A549 (cell line): ENCODE data around the gene CMTR1. TPM values are rescaled to one million over a fixed set of nuclear protein-coding genes. Genes with fewer than 3 reads are reported as not detected.

Experiments
- ATAC-seq, 2 experiments: fragments of 200-7000 bp in 1 of 2; fragments of >200 bp in 1 of 2; cut with Nextera tagmentation in 1 of 2; cut with Tn5 transposase in 1 of 2; 3 replicates each; pipeline versions ENCODE4 v1.8.0 to v1.9.1; 2018 to 2020; ENCODE audit warnings: mild to moderate bottlenecking in 1 of 2, moderate library complexity in 1 of 2
- CTCF ChIA-PET: fragments of 300-600 bp; sonication (Branson Sonifier 250); formaldehyde crosslinking; extraction: SDS; loops from one replicate; lab custom pipeline; 2021; ENCODE audit warnings: antibody characterized with exemption, inconsistent platforms; lab: Yijun Ruan, JAX
- POLR2A ChIA-PET: fragments of 350-600 bp; formaldehyde crosslinking; extraction: SDS; loops from one replicate; lab custom pipeline; 2021; ENCODE audit warnings: antibody characterized with exemption, inconsistent platforms; lab: Yijun Ruan, JAX
- DNase-seq, 2 experiments: peaks; one replicate each; pipeline versions ENCODE4 v3.0.0 to v3.0.0-alpha.2; 2011 to 2016; ENCODE audit warnings: low read depth in 1 of 2, low spot score in 1 of 2
- FAIRE-seq: peaks from 2 replicates; lab custom pipeline; 2011; peaks lifted over from hg19 to GRCh38; lab: Jason Lieb, UNC
- H3K27ac ChIP-seq, 2 experiments: fragments of >200 bp; sonication (Bioruptor Twin); formaldehyde crosslinking; 3 replicates each; pipeline ENCODE4 v1.5.1; 2016 to 2017
- H3K4me1 ChIP-seq: fragments of >200 bp; sonication (Bioruptor Twin); formaldehyde crosslinking; 3 replicates; pipeline ENCODE4 v1.6.1; 2016
- H3K4me2 ChIP-seq: fragments of >200 bp; sonication (Bioruptor Twin); formaldehyde crosslinking; 3 replicates; pipeline ENCODE4 v1.6.1; 2016
- H3K4me3 ChIP-seq: fragments of >200 bp; sonication (Bioruptor Twin); formaldehyde crosslinking; 3 replicates; pipeline ENCODE4 v1.5.1; 2016
- H3K9me3 ChIP-seq: fragments of >200 bp; sonication (Bioruptor Twin); formaldehyde crosslinking; 3 replicates; pipeline ENCODE4 v1.6.1; 2016
- CHD4 ChIP-seq: fragments of 200-600 bp; sonication (generic); IDR thresholded peaks from 2 replicates; pipeline ENCODE4 v1.6.1; 2016; ENCODE audit warnings: antibody characterized with exemption, mild to moderate bottlenecking, borderline replicate concordance
- EHF ChIP-seq: fragments of 250-450 bp; sonication (Bioruptor Pico); IDR thresholded peaks from 2 replicates; pipeline ENCODE4 v1.5.0; 2020; ENCODE audit warnings: mild to moderate bottlenecking
- ESRRA ChIP-seq: fragments of 150-350 bp; IDR thresholded peaks from 2 replicates; pipeline ENCODE4 v1.6.1; 2014; ENCODE audit warnings: mild to moderate bottlenecking, low read length, borderline replicate concordance
- FOSL2 ChIP-seq, 2 experiments: fragments of 450-650 bp in 1 of 2; fragments of >200 bp in 1 of 2; sonication (Bioruptor Twin) in 1 of 2; formaldehyde crosslinking; IDR thresholded peaks; 2 replicates each; pipeline versions ENCODE4 v1.5.0 to v1.6.1; 2016 to 2020; ENCODE audit warnings: mild to moderate bottlenecking in 1 of 2, moderate library complexity in 1 of 2
- HDAC2 ChIP-seq: fragments of 200-600 bp; sonication (generic); IDR thresholded peaks from 2 replicates; pipeline ENCODE4 v1.6.1; 2016
- HEYL ChIP-seq: fragments of 250-450 bp; sonication (Bioruptor Pico); IDR thresholded peaks from 2 replicates; pipeline ENCODE4 v1.8.0; 2021; ENCODE audit warnings: mild to moderate bottlenecking, moderate library complexity
- KDM1A ChIP-seq: fragments of 200-600 bp; sonication (generic); IDR thresholded peaks from 2 replicates; pipeline ENCODE4 v1.6.1; 2016; ENCODE audit warnings: low read depth, mild to moderate bottlenecking
- KDM5A ChIP-seq: fragments of 200-600 bp; sonication (generic); IDR thresholded peaks from 2 replicates; pipeline ENCODE4 v1.6.1; 2016; ENCODE audit warnings: antibody characterized with exemption, mild to moderate bottlenecking
- MAZ ChIP-seq: fragments of 150-350 bp; IDR thresholded peaks from 2 replicates; pipeline ENCODE4 v1.6.1; 2014; ENCODE audit warnings: antibody characterized with exemption, low read depth, low read length, borderline replicate concordance
- MYC ChIP-seq: IDR thresholded peaks from 2 replicates; pipeline ENCODE4 v1.6.1; 2012; ENCODE audit warnings: mild to moderate bottlenecking, inconsistent platforms, low read length, improper control_type of control experiment, borderline replicate concordance
- PHF8 ChIP-seq: fragments of 200-600 bp; sonication (generic); IDR thresholded peaks from 2 replicates; pipeline ENCODE4 v1.6.1; 2016; ENCODE audit warnings: low read depth, mild to moderate bottlenecking, antibody characterized with exemption, moderate library complexity, borderline replicate concordance
- RAD21 ChIP-seq, 2 experiments: fragments of >200 bp in 1 of 2; sonication (Bioruptor Twin) in 1 of 2; formaldehyde crosslinking in 1 of 2; IDR thresholded peaks in 1 of 2; conservative IDR thresholded peaks in 1 of 2; 2 replicates in 1 of 2; 3 replicates in 1 of 2; pipeline ENCODE4 v1.6.1; 2012 to 2018; ENCODE audit warnings: inconsistent platforms in 1 of 2
- TP53 ChIP-seq: fragments of 250-450 bp; sonication (Bioruptor Pico); IDR thresholded peaks from 2 replicates; pipeline ENCODE4 v1.5.0; 2021; ENCODE audit warnings: mild to moderate bottlenecking, moderate library complexity
- WGBS: methylation state at CpG from one replicate; pipeline ENCODE4 v1.1.6; 2017; ENCODE audit errors: missing lambda C conversion rate; 5-methylcytosine and 5-hydroxymethylcytosine counted together
- polyA plus RNA-seq, 4 experiments: library from polyadenylated mRNA; depleted of rRNA in 3 of 4; stranded (reverse); fragments of >200 nt; fragmentation: RNase III in 1 of 4; extraction: RNeasy Plus Mini Kit Qiagen cat#74134 plus additional on column Dnase treatment in 1 of 4; gene quantifications; 2 replicates in 3 of 4; 3 replicates in 1 of 4; pipeline ENCODE4 v1.2.3, GENCODE V29; 2011 to 2017
- TF ChIP-seq, protein P1 (sequence below): fragments of 200-600 bp; sonication (generic); IDR thresholded peaks from 2 replicates; pipeline ENCODE4 v1.6.1; 2016; ENCODE audit warnings: antibody characterized with exemption, mild to moderate bottlenecking, moderate library complexity
- TF ChIP-seq, protein P2 (sequence below): fragments of 250-450 bp; sonication (Bioruptor Pico); IDR thresholded peaks from 2 replicates; pipeline ENCODE4 v1.5.0; 2021; ENCODE audit warnings: mild to moderate bottlenecking, moderate library complexity, borderline replicate concordance
- TF ChIP-seq, protein P3 (sequence below): fragments of 150-350 bp; IDR thresholded peaks from 2 replicates; pipeline ENCODE4 v1.6.1; 2014; ENCODE audit warnings: low read depth, mild to moderate bottlenecking, low read length
- TF ChIP-seq, protein P4 (sequence below): IDR thresholded peaks from 2 replicates; pipeline ENCODE4 v1.6.1; 2012
- TF ChIP-seq, protein P5 (sequence below): IDR thresholded peaks from 2 replicates; pipeline ENCODE4 v1.6.1; 2012; ENCODE audit warnings: low read depth, borderline replicate concordance
- TF ChIP-seq, protein P6 (sequence below): fragments of >200 bp; sonication (Bioruptor Twin); formaldehyde crosslinking; IDR thresholded peaks from 3 replicates; pipeline ENCODE4 v1.6.1; 2016

CMTR1 gene
- polyA plus RNA-seq, 2 of the 4 experiments (the other 2 are of a cell fraction) = 17.0 to 17.8 TPM

DNA sequence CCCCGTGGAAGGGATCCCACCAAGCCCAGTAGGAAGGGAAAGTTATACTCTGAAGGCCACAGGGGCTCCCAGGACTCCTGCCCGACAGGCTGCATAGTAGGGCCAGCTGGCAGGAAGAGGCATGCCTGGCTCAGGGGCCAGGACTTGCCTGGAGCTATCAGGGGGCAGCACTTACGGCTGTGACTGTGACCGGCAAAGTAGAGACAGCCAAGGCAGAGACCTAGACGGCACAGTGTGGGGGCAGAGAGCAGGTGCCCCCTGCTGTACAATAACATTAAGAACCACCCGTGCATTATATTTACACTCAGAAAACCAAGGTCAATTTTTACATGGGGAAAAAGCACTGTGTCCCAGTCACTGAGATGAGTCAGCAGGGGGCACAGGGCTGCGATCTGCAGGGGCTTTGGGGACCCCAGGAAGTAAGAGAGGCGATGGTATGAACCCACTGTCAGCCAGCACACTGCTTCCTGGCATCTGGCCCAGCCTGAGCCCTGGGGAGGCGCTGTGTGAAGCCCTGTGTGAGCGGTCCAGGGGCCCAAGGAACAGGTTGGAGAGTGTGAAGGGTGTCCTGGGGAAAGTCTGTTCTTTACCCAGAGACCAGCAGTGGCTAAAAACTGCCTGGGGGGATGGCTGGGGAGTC, 56.8 kb downstream of the CMTR1 start:
- CTCF ChIA-PET = no interaction called here
- H3K4me2 ChIP-seq = no peak overlapping the region
- no peak overlapping the region for H3K27ac ChIP-seq
- H3K4me3 ChIP-seq = no peak overlapping the region
- no peak for FAIRE-seq
- ATAC-seq = peak in 1 of 2 experiments; percentile 28; a peak in 3 of 6 replicates
- POLR2A ChIA-PET = no interaction called here
- no peak for DNase-seq
- TF ChIP-seq FOSL2 (IDR thresholded peaks at IDR 0.05) (no peak), FOSL2 (CRISPR knock-in tag; IDR thresholded peaks at IDR 0.05) (no peak), PHF8 (no peak), KDM5A (no peak), RAD21 (conservative IDR thresholded peaks at IDR 0.05 in 1 of 2, IDR thresholded peaks at IDR 0.05 in 1 of 2) (no peak)
- TF ChIP-seq, protein P1, sequence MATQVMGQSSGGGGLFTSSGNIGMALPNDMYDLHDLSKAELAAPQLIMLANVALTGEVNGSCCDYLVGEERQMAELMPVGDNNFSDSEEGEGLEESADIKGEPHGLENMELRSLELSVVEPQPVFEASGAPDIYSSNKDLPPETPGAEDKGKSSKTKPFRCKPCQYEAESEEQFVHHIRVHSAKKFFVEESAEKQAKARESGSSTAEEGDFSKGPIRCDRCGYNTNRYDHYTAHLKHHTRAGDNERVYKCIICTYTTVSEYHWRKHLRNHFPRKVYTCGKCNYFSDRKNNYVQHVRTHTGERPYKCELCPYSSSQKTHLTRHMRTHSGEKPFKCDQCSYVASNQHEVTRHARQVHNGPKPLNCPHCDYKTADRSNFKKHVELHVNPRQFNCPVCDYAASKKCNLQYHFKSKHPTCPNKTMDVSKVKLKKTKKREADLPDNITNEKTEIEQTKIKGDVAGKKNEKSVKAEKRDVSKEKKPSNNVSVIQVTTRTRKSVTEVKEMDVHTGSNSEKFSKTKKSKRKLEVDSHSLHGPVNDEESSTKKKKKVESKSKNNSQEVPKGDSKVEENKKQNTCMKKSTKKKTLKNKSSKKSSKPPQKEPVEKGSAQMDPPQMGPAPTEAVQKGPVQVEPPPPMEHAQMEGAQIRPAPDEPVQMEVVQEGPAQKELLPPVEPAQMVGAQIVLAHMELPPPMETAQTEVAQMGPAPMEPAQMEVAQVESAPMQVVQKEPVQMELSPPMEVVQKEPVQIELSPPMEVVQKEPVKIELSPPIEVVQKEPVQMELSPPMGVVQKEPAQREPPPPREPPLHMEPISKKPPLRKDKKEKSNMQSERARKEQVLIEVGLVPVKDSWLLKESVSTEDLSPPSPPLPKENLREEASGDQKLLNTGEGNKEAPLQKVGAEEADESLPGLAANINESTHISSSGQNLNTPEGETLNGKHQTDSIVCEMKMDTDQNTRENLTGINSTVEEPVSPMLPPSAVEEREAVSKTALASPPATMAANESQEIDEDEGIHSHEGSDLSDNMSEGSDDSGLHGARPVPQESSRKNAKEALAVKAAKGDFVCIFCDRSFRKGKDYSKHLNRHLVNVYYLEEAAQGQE = no peak
- WGBS = 81% methylated on average over 10 of the region's 10 CpGs
- H3K4me1 ChIP-seq = no peaks in the 10 kb centered on the region
- H3K9me3 ChIP-seq = no peaks in the 10 kb centered on the region

DNA sequence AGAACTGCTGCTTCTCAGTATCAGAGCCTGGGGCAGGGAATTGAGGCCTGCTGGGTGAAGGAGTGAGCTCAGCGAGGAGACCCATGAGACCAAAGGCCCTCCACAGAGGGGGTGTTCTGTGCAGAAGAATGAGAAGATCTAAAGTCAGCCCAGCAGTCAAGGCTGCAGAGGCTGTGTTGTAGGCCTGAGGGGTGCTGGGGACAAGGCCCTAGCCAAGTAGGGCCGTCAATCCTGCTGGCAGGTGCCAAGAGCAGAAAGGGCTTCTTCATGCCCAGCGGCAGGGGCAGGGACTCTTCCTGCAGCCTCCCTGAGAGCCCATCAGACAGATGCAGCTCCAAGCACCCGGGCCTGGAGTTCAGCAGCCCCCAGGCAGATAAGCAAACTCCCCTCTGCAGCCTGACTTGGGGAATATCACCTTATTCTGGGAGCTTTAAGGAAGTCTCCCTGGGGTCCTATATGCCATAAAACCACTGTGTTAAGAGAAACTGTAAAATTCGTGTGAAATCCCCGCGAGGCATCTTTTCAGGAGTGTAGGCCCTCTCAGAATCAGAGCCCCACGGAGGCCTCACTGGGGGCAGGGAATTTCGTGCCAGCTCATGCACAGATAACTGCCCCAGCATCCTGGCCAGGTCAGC, 57.6 kb downstream of the CMTR1 start:
- H3K4me2 ChIP-seq = no peak overlapping the region
- ATAC-seq (no peak), DNase-seq (no peak), FAIRE-seq (no peak)
- no peaks in the 10 kb centered on the region for H3K9me3 ChIP-seq
- ChIA-PET POLR2A (no interaction called here), CTCF (interaction anchor here (0.9 to 1.8 kb wide), 4 partner anchors 8 to 75 kb away, joined by 3 to 8 read pairs (median 4); no protein-coding TSS in a partner anchor)
- no peak overlapping the region for H3K4me3 ChIP-seq
- TF ChIP-seq ESRRA = no peak
- TF ChIP-seq, protein P2, sequence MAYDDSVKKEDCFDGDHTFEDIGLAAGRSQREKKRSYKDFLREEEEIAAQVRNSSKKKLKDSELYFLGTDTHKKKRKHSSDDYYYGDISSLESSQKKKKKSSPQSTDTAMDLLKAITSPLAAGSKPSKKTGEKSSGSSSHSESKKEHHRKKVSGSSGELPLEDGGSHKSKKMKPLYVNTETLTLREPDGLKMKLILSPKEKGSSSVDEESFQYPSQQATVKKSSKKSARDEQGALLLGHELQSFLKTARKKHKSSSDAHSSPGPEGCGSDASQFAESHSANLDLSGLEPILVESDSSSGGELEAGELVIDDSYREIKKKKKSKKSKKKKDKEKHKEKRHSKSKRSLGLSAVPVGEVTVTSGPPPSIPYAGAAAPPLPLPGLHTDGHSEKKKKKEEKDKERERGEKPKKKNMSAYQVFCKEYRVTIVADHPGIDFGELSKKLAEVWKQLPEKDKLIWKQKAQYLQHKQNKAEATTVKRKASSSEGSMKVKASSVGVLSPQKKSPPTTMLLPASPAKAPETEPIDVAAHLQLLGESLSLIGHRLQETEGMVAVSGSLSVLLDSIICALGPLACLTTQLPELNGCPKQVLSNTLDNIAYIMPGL (CRISPR knock-in tag) = no peak
- TF ChIP-seq KDM5A = no peak
- TF ChIP-seq, protein P3, sequence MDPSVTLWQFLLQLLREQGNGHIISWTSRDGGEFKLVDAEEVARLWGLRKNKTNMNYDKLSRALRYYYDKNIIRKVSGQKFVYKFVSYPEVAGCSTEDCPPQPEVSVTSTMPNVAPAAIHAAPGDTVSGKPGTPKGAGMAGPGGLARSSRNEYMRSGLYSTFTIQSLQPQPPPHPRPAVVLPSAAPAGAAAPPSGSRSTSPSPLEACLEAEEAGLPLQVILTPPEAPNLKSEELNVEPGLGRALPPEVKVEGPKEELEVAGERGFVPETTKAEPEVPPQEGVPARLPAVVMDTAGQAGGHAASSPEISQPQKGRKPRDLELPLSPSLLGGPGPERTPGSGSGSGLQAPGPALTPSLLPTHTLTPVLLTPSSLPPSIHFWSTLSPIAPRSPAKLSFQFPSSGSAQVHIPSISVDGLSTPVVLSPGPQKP = no peak
- TF ChIP-seq, protein P4, sequence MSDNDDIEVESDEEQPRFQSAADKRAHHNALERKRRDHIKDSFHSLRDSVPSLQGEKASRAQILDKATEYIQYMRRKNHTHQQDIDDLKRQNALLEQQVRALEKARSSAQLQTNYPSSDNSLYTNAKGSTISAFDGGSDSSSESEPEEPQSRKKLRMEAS = no peak
- TF ChIP-seq, protein P5, sequence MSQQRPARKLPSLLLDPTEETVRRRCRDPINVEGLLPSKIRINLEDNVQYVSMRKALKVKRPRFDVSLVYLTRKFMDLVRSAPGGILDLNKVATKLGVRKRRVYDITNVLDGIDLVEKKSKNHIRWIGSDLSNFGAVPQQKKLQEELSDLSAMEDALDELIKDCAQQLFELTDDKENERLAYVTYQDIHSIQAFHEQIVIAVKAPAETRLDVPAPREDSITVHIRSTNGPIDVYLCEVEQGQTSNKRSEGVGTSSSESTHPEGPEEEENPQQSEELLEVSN = no peak
- TF ChIP-seq CHD4 = no peak
- no peak for TF ChIP-seq MAZ
- TF ChIP-seq MYC = no peak
- no peak for TF ChIP-seq HEYL (CRISPR knock-in tag)
- TF ChIP-seq, protein P6, sequence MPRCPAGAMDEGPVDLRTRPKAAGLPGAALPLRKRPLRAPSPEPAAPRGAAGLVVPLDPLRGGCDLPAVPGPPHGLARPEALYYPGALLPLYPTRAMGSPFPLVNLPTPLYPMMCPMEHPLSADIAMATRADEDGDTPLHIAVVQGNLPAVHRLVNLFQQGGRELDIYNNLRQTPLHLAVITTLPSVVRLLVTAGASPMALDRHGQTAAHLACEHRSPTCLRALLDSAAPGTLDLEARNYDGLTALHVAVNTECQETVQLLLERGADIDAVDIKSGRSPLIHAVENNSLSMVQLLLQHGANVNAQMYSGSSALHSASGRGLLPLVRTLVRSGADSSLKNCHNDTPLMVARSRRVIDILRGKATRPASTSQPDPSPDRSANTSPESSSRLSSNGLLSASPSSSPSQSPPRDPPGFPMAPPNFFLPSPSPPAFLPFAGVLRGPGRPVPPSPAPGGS = no peak
- TF ChIP-seq TP53 = no peak
- TF ChIP-seq KDM1A = no peak
- TF ChIP-seq EHF (CRISPR knock-in tag) = no peak
- no peak for TF ChIP-seq HDAC2
- no peak overlapping the region for H3K27ac ChIP-seq
- no peaks in the 10 kb centered on the region for H3K4me1 ChIP-seq
- 83% methylated on average over 4 of the region's 9 CpGs for WGBS
